Mesenchymal stem cell (in vitro differentiated cells and primary cell): ENCODE measurements around the gene PID1.

ENCODE experiments used
- DNase-seq: peaks from one replicate; pipeline ENCODE4 v3.0.0-alpha.2; 2013
- H2AFZ ChIP-seq: one replicate; pipeline ENCODE4 v1.6.1; 2013; ENCODE audit warnings: low read depth, mild to moderate bottlenecking, control low read depth, inconsistent platforms, low read length, moderate library complexity
- H2AK5ac ChIP-seq: 2 replicates; pipeline ENCODE4 v1.6.1; 2013; ENCODE audit warnings: low read length, moderate library complexity, mild to moderate bottlenecking, inconsistent platforms; ENCODE audit not compliant: severe bottlenecking
- H2BK120ac ChIP-seq: one replicate; pipeline ENCODE4 v1.6.1; 2013; ENCODE audit warnings: low read depth, mild to moderate bottlenecking, inconsistent platforms, low read length, moderate library complexity
- H2BK12ac ChIP-seq, 2 experiments: one replicate each; pipeline ENCODE4 v1.6.1; 2013; ENCODE audit warnings: inconsistent platforms in 2 of 2, low read length in 2 of 2, mild to moderate bottlenecking in 2 of 2, moderate library complexity in 2 of 2, control low read depth in 1 of 2
- H2BK15ac ChIP-seq: one replicate; pipeline ENCODE4 v1.6.1; 2013; ENCODE audit warnings: mild to moderate bottlenecking, low read depth, inconsistent platforms; ENCODE audit not compliant: poor library complexity, severe bottlenecking
- H2BK5ac ChIP-seq: 2 replicates; pipeline ENCODE4 v1.6.1; 2013; ENCODE audit warnings: low read depth, mild to moderate bottlenecking, low read length, control low read depth, inconsistent platforms; ENCODE audit not compliant: poor library complexity, severe bottlenecking
- H3K14ac ChIP-seq, 2 experiments: one replicate each; pipeline ENCODE4 v1.6.1; 2013; ENCODE audit warnings: inconsistent platforms in 2 of 2, low read length in 2 of 2, control low read depth in 1 of 2, mild to moderate bottlenecking in 1 of 2, moderate library complexity in 1 of 2
- H3K18ac ChIP-seq, 2 experiments: one replicate each; pipeline ENCODE4 v1.6.1; 2013; ENCODE audit warnings: inconsistent platforms in 2 of 2, low read length in 2 of 2, control low read depth in 1 of 2, low read depth in 1 of 2, mild to moderate bottlenecking in 1 of 2
- H3K23ac ChIP-seq, 2 experiments: one replicate each; pipeline ENCODE4 v1.6.1; 2013; ENCODE audit warnings: inconsistent platforms in 2 of 2, low read length in 2 of 2, mild to moderate bottlenecking in 2 of 2, moderate library complexity in 2 of 2, control low read depth in 1 of 2
- H3K27ac ChIP-seq: 2 replicates; pipeline ENCODE4 v1.5.1; 2013; ENCODE audit warnings: mild to moderate bottlenecking, moderate library complexity, low read length, control low read depth, inconsistent platforms; ENCODE audit not compliant: poor library complexity, severe bottlenecking
- H3K27me3 ChIP-seq, 2 experiments: 2 replicates each; pipeline versions ENCODE4 v1.6.1 to v1.7.0; 2013; ENCODE audit warnings: low read length in 2 of 2, mild to moderate bottlenecking in 2 of 2, moderate library complexity in 2 of 2, control low read depth in 1 of 2, inconsistent platforms in 1 of 2; ENCODE audit not compliant: control insufficient read depth in 1 of 2, insufficient read depth in 1 of 2
- H3K36me3 ChIP-seq, 2 experiments: 2 replicates each; pipeline versions ENCODE4 v1.6.1 to v1.7.0; 2013; ENCODE audit warnings: low read length in 2 of 2, control low read depth in 1 of 2, inconsistent platforms in 1 of 2, low read depth in 1 of 2, mild to moderate bottlenecking in 1 of 2; ENCODE audit not compliant: insufficient read depth in 2 of 2, control insufficient read depth in 1 of 2
- H3K4ac ChIP-seq, 2 experiments: one replicate each; pipeline ENCODE4 v1.6.1; 2013; ENCODE audit warnings: inconsistent platforms in 2 of 2, low read length in 2 of 2, mild to moderate bottlenecking in 2 of 2, moderate library complexity in 2 of 2, control low read depth in 1 of 2, low read depth in 1 of 2
- H3K4me1 ChIP-seq: 2 replicates; pipeline ENCODE4 v1.6.1; 2013; ENCODE audit warnings: low read depth, low read length, control low read depth; ENCODE audit not compliant: control insufficient read depth, insufficient read depth
- H3K4me2 ChIP-seq: 2 replicates; pipeline ENCODE4 v1.6.1; 2013; ENCODE audit warnings: low read length, mild to moderate bottlenecking, inconsistent platforms; ENCODE audit not compliant: poor library complexity, severe bottlenecking
- H3K4me3 ChIP-seq, 2 experiments: 2 replicates each; pipeline versions ENCODE4 v1.5.1 to v1.7.0; 2013; ENCODE audit warnings: low read length in 2 of 2, mild to moderate bottlenecking in 2 of 2, control low read depth in 1 of 2, low read depth in 1 of 2; ENCODE audit not compliant: insufficient read depth in 1 of 2
- H3K79me1 ChIP-seq: replicated peaks from 2 replicates; pipeline ENCODE4 v1.6.1; 2013; ENCODE audit warnings: mild to moderate bottlenecking, control low read depth, low read length, inconsistent platforms; ENCODE audit not compliant: poor library complexity, severe bottlenecking
- H3K9ac ChIP-seq: 2 replicates; pipeline ENCODE4 v1.7.0; 2013; ENCODE audit warnings: mild to moderate bottlenecking, low read length, moderate library complexity
- H3K9me3 ChIP-seq: 2 replicates; pipeline ENCODE4 v1.7.0; 2013; ENCODE audit warnings: mild to moderate bottlenecking, low read length; ENCODE audit not compliant: control insufficient read depth
- H4K8ac ChIP-seq: one replicate; pipeline ENCODE4 v1.6.1; 2013; ENCODE audit warnings: inconsistent platforms, mild to moderate bottlenecking, low read length, moderate library complexity
- H4K91ac ChIP-seq: one replicate; pipeline ENCODE4 v1.6.1; 2013; ENCODE audit warnings: mild to moderate bottlenecking, low read length, inconsistent platforms
- WGBS: methylation state at CpG from one replicate; pipeline ENCODE4 v1.1.7; 2013; ENCODE audit warnings: mixed read lengths; 5-methylcytosine and 5-hydroxymethylcytosine counted together

The PID1 gene

GRCh38 chr2:229042349-229042748 is 228.7 kb downstream of the PID1 start:
- no peak overlapping the region for H2AFZ ChIP-seq
- H3K9ac ChIP-seq = no peak overlapping the region
- H3K4me2 ChIP-seq = no peak overlapping the region
- H2BK5ac ChIP-seq = no peak overlapping the region
- no peaks in the 10 kb centered on the region for H3K4me1 ChIP-seq
- H3K9me3 ChIP-seq = no peaks in the 10 kb centered on the region
- H4K8ac ChIP-seq = no peak overlapping the region
- H3K27me3 ChIP-seq = no peaks in the 10 kb centered on the region
- no peak overlapping the region for H2BK12ac ChIP-seq
- H3K18ac ChIP-seq = no peak overlapping the region
- no peak for DNase-seq
- H2BK15ac ChIP-seq = no peak overlapping the region
- 82% methylated on average over 1 of the region's 2 CpGs for WGBS
- H2BK120ac ChIP-seq = no peak overlapping the region
- no peak overlapping the region for H3K4ac ChIP-seq
- H3K36me3 ChIP-seq = no peaks in the 10 kb centered on the region
- H3K23ac ChIP-seq = no peak overlapping the region
- no peak overlapping the region for H3K27ac ChIP-seq
- no peak overlapping the region for H2AK5ac ChIP-seq
- H4K91ac ChIP-seq = no peak overlapping the region
- no peak overlapping the region for H3K14ac ChIP-seq
- H3K4me3 ChIP-seq = no peak overlapping the region
- H3K79me1 ChIP-seq = no peaks in the 10 kb centered on the region

GRCh38 chr2:229041691-229042090 is 229.4 kb downstream of the PID1 start:
- no peak for DNase-seq

GRCh38 chr2:229037621-229038020 is 233.5 kb downstream of the PID1 start:
- Histone ChIP-seq H2BK15ac (no peak overlapping the region), H3K9ac (no peak overlapping the region), H3K4me1 (no peaks in the 10 kb centered on the region), H3K9me3 (no peaks in the 10 kb centered on the region), H3K27me3 (no peaks in the 10 kb centered on the region), H4K8ac (no peak overlapping the region), H2BK12ac (no peak overlapping the region), H3K14ac (no peak overlapping the region), H2AK5ac (no peak overlapping the region), H3K23ac (no peak overlapping the region), H4K91ac (no peak overlapping the region), H3K18ac (no peak overlapping the region), H3K4me3 (no peak overlapping the region), H3K36me3 (no peaks in the 10 kb centered on the region), H3K4ac (no peak overlapping the region), H2BK120ac (no peak overlapping the region), H2BK5ac (no peak overlapping the region), H3K27ac (no peak overlapping the region), H2AFZ (no peak overlapping the region), H3K79me1 (no peaks in the 10 kb centered on the region), H3K4me2 (no peak overlapping the region)
- WGBS = 62% methylated on average over 3 of the region's 4 CpGs
- no peak for DNase-seq

More at GRCh38 chr2:229041691-229042090, 229.4 kb downstream of the PID1 start:
- no peak overlapping the region for H3K18ac ChIP-seq
- no peak overlapping the region for H2AK5ac ChIP-seq
- H3K4me3 ChIP-seq = no peak overlapping the region
- H3K14ac ChIP-seq = no peak overlapping the region
- no peak overlapping the region for H3K4ac ChIP-seq
- H2BK5ac ChIP-seq = no peak overlapping the region
- no peak overlapping the region for H4K91ac ChIP-seq
- no peak overlapping the region for H3K9ac ChIP-seq
- no peak overlapping the region for H4K8ac ChIP-seq
- H3K36me3 ChIP-seq = no peaks in the 10 kb centered on the region
- no peaks in the 10 kb centered on the region for H3K27me3 ChIP-seq
- H3K23ac ChIP-seq = no peak overlapping the region
- H2BK120ac ChIP-seq = no peak overlapping the region
- no peak overlapping the region for H2BK15ac ChIP-seq
- no peak overlapping the region for H2BK12ac ChIP-seq
- H3K4me1 ChIP-seq = no peaks in the 10 kb centered on the region
- H3K9me3 ChIP-seq = no peaks in the 10 kb centered on the region
- H3K79me1 ChIP-seq = no peaks in the 10 kb centered on the region
- no peak overlapping the region for H3K4me2 ChIP-seq
- WGBS = no CpG with 5 or more reads among the region's 2 CpGs
- H2AFZ ChIP-seq = no peak overlapping the region
- H3K27ac ChIP-seq = no peak overlapping the region

- Histone ChIP-seq H2BK5ac (no peak overlapping the region), H2BK12ac (no peak overlapping the region), H3K4ac (no peak overlapping the region), H3K27me3 (no peaks in the 10 kb centered on the region), H4K91ac (no peak overlapping the region), H3K27ac (no peak overlapping the region), H3K4me1 (no peaks in the 10 kb centered on the region), H3K4me2 (no peak overlapping the region), H3K23ac (no peak overlapping the region), H3K14ac (no peak overlapping the region), H2AK5ac (no peak overlapping the region), H3K4me3 (no peak overlapping the region), H3K36me3 (no peaks in the 10 kb centered on the region), H2AFZ (no peak overlapping the region), H4K8ac (no peak overlapping the region), H2BK120ac (no peak overlapping the region), H3K18ac (no peak overlapping the region), H3K9ac (no peak overlapping the region), H3K79me1 (no peaks in the 10 kb centered on the region), H3K9me3 (no peaks in the 10 kb centered on the region), H2BK15ac (no peak overlapping the region)
- 71% methylated on average over 3 of the region's 3 CpGs for WGBS
- no peak for DNase-seq
These were observed 237.3 kb downstream of the PID1 start for GRCh38 chr2:229033816-229034215.
